Upper lobe of left lung (tissue), 6 donors: ENCODE data around the gene HIRA. TPM values are rescaled to one million over a fixed set of nuclear protein-coding genes. Genes with fewer than 3 reads are reported as not detected.

ENCODE experiments used
- ATAC-seq, 2 donors: fragments of 200-7000 bp; cut with Tn5 transposase; one replicate each; pipeline ENCODE4 v1.9.1; 2022; ENCODE audit warnings: mild to moderate bottlenecking in 2 of 2, moderate library complexity in 2 of 2; ENCODE audit not compliant: low FRiP score in 2 of 2
- DNase-seq, 2 donors: peaks; one replicate each; pipeline ENCODE4 v3.0.0-alpha.2; 2019 to 2020
- H3K27ac ChIP-seq, 4 donors: fragments of 200-600 bp; sonication (generic); one replicate each; pipeline ENCODE4 v1.5.1; 2016 to 2019
- H3K27me3 ChIP-seq, 4 donors: fragments of 200-600 bp; sonication (generic); one replicate each; pipeline ENCODE4 v1.5.1; 2017 to 2019
- H3K36me3 ChIP-seq, 4 donors: fragments of 200-600 bp; sonication (generic); one replicate each; pipeline ENCODE4 v1.5.1; 2016 to 2019
- H3K4me1 ChIP-seq, 4 donors: fragments of 200-600 bp; sonication (generic); one replicate each; pipeline ENCODE4 v1.5.1; 2018 to 2019
- H3K4me3 ChIP-seq, 4 donors: fragments of 200-600 bp; sonication (generic); one replicate each; pipeline ENCODE4 v1.5.1; 2017 to 2019; ENCODE audit warnings: mild to moderate bottlenecking in 2 of 4, moderate library complexity in 1 of 4
- H3K9me3 ChIP-seq, 4 donors: fragments of 200-600 bp; sonication (generic); one replicate each; pipeline ENCODE4 v1.5.1; 2018 to 2019
- EP300 ChIP-seq, 4 donors: sonication (generic); formaldehyde crosslinking; IDR thresholded peaks; one replicate each; pipeline ENCODE4 v1.5.1; 2017; ENCODE audit warnings: antibody characterized with exemption in 4 of 4, control low read depth in 2 of 4
- POLR2A ChIP-seq, 4 donors: fragments of 450-650 bp; IDR thresholded peaks; one replicate each; pipeline ENCODE4 v1.5.1; 2016 to 2017; ENCODE audit warnings: antibody characterized with exemption in 4 of 4, mild to moderate bottlenecking in 2 of 4
- POLR2AphosphoS5 ChIP-seq, 2 donors: sonication (generic); formaldehyde crosslinking; IDR thresholded peaks; one replicate each; pipeline ENCODE4 v1.5.1; 2017; ENCODE audit warnings: antibody characterized with exemption in 2 of 2
- WGBS, 2 donors: methylation state at CpG; one replicate each; pipeline ENCODE4 v1.1.5; 2017 to 2018; 5-methylcytosine and 5-hydroxymethylcytosine counted together
- total RNA-seq, 6 donors: library from RNA; depleted of rRNA in 4 of 6; stranded (reverse); fragments of >200 nt in 4 of 6; gene quantifications; one replicate each; pipeline versions ENCODE4 v1.1.0 to v1.2.1, GENCODE V29; 2016 to 2021
- TF ChIP-seq, protein P1 (sequence below), 6 experiments: fragments of 450-650 bp in 4 of 6; fragments of 200-600 bp in 2 of 6; sonication (generic) in 2 of 6; IDR thresholded peaks; one replicate each; pipeline ENCODE4 v1.5.1; 2016 to 2019; ENCODE audit warnings: antibody characterized with exemption in 6 of 6
- donor health status: DM: no; HTN: no; CAD: no; lungs with moderate emphysema.
- donor health status: DM: no; HTN: yes; CAD: no; lungs with severe emphysema.

The HIRA gene
- total RNA-seq, 6 donors from 2014 or later, result 9.9 to 27.5 (median 22.1) TPM

DNA sequence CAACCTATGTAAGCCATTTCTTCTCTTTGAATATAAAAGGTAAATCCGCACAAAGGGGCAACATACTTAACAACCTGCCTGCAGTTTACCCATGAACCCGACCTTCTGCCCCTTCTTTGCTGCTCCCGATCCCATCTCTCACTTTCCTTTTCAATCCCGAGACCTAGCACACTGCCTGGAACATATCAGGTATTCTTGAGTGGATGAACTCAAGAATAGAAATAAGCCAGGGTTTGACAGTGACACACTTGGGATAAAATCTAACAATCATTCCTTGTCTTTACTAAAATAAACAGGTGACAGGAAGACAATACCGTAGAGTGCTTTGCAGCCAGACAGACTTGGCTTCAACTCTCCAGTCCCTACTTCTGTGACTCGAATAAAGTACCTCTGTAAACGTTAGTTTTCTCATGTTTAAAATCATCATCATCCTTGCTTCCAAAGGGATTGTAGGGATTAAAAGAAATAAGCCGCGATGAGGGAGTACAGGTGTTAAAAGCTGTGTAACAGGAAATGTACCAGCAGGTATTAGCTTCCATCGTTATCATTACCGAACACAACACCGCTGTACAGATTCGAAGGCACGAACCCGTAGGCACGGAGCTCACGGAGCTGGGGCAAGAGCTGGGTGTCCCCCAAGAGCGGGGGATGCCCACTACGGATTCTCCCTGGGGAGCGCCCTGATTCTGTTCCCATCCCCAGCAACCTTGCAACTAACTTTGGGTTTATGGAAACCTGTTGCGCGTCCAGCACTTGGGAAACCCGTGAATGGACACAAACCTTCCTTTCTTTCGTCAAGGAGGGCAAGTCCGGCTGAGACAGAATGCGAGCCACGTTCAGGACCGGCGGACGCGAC lies 46.7 kb upstream of the HIRA start:
- 1 to 3% methylated on average over 20 to 31 of the region's 31 CpGs for WGBS, 2 donors
- DNase-seq (no peak), ATAC-seq (no peak)
- TF ChIP-seq POLR2AphosphoS5 (IDR thresholded peaks at IDR 0.05), result no peak
- TF ChIP-seq, protein P1, sequence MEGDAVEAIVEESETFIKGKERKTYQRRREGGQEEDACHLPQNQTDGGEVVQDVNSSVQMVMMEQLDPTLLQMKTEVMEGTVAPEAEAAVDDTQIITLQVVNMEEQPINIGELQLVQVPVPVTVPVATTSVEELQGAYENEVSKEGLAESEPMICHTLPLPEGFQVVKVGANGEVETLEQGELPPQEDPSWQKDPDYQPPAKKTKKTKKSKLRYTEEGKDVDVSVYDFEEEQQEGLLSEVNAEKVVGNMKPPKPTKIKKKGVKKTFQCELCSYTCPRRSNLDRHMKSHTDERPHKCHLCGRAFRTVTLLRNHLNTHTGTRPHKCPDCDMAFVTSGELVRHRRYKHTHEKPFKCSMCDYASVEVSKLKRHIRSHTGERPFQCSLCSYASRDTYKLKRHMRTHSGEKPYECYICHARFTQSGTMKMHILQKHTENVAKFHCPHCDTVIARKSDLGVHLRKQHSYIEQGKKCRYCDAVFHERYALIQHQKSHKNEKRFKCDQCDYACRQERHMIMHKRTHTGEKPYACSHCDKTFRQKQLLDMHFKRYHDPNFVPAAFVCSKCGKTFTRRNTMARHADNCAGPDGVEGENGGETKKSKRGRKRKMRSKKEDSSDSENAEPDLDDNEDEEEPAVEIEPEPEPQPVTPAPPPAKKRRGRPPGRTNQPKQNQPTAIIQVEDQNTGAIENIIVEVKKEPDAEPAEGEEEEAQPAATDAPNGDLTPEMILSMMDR (IDR thresholded peaks at IDR 0.05), result peak in 1 of 6 experiments; percentile 8
- TF ChIP-seq POLR2A (IDR thresholded peaks at IDR 0.05), result no peak
- Histone ChIP-seq H3K9me3 (no peaks in the 10 kb centered on the region), H3K36me3 (peaks cover 5 to 23% (median 16%) of the 10 kb centered on the region in 4 donors), H3K27me3 (no peaks in the 10 kb centered on the region), H3K4me1 (peaks cover 18 to 34% (median 27%) of the 10 kb centered on the region in 4 donors), H3K27ac (peak overlapping the region; percentile 94 to 98 (median 96)), H3K4me3 (peak overlapping the region; percentile 70 to 95 (median 86))

- TF ChIP-seq EP300 (IDR thresholded peaks at IDR 0.05), result no peak
- TF ChIP-seq POLR2A (IDR thresholded peaks at IDR 0.05), result no peak
- no peak for TF ChIP-seq POLR2AphosphoS5 (IDR thresholded peaks at IDR 0.05)
- TF ChIP-seq, protein P1 (IDR thresholded peaks at IDR 0.05), result no peak
- H3K36me3 ChIP-seq, result peaks cover 5 to 31% (median 24%) of the 10 kb centered on the region in 4 donors
- peak overlapping the region; percentile 94 to 98 (median 96) for H3K27ac ChIP-seq
- ATAC-seq (no peak), DNase-seq (no peak)
- H3K9me3 ChIP-seq, result no peaks in the 10 kb centered on the region
- 21 to 23% methylated on average over 5 of the region's 5 CpGs for WGBS, 2 donors
- H3K27me3 ChIP-seq, result no peaks in the 10 kb centered on the region
- H3K4me3 ChIP-seq, result peak overlapping the region in 3 of 4 donors; percentile 81 to 95 (median 92)
- H3K4me1 ChIP-seq, result peaks cover 18 to 34% (median 27%) of the 10 kb centered on the region in 4 donors
Measured at GRCh38 chr22:19477321-19478044, 46.0 kb upstream of the HIRA start.

DNA sequence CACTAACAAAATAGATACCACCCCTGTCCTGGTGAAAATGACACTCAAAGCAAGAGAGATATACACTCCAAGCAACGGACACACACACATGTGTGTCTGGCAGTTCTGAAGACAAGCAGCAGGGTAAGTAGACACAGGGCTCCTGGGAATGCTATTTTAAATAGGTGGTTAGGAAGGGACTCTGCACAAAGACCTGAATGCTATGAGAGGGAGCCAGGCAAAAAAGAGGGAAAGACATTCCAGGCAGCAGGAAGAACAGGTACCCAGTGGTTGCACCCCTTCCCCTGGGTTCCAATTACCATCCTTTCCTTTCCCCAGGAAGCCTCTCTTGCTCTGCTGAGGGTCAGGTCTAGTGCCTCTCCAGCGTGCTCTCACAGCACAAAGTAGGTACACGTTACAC lies 44.5 kb upstream of the HIRA start:
- no peak for DNase-seq
- Histone ChIP-seq H3K9me3 (no peaks in the 10 kb centered on the region), H3K4me3 (no peak overlapping the region), H3K27ac (no peak overlapping the region), H3K4me1 (peaks cover 18 to 34% (median 27%) of the 10 kb centered on the region in 4 donors), H3K27me3 (no peaks in the 10 kb centered on the region), H3K36me3 (peaks cover 12 to 45% (median 37%) of the 10 kb centered on the region in 4 donors)
- 80 to 85% methylated on average over 3 of the region's 3 CpGs for WGBS, 2 donors
- no peak for ATAC-seq
- TF ChIP-seq, protein P1 (IDR thresholded peaks at IDR 0.05), result no peak
- TF ChIP-seq POLR2AphosphoS5 (IDR thresholded peaks at IDR 0.05) (no peak), POLR2A (IDR thresholded peaks at IDR 0.05) (no peak), EP300 (IDR thresholded peaks at IDR 0.05) (no peak)

- Histone ChIP-seq H3K4me3 (no peak overlapping the region), H3K27ac (no peak overlapping the region), H3K27me3 (no peaks in the 10 kb centered on the region), H3K9me3 (no peaks in the 10 kb centered on the region), H3K36me3 (peaks cover 16 to 70% (median 61%) of the 10 kb centered on the region in 4 donors), H3K4me1 (peaks cover 14 to 28% (median 21%) of the 10 kb centered on the region in 4 donors)
- DNase-seq (no peak), ATAC-seq (no peak)
- TF ChIP-seq EP300 (IDR thresholded peaks at IDR 0.05), result no peak
- TF ChIP-seq, protein P1 (IDR thresholded peaks at IDR 0.05), result no peak
- TF ChIP-seq POLR2AphosphoS5 (IDR thresholded peaks at IDR 0.05), result no peak
- no peak for TF ChIP-seq POLR2A (IDR thresholded peaks at IDR 0.05)
- 70 to 74% methylated on average over 2 to 3 of the region's 3 CpGs for WGBS, 2 donors
Measured at GRCh38 chr22:19473578-19473977, 42.0 kb upstream of the HIRA start.
